Inflammatory macrophage treated with lipopolysaccharide for 1 hour (primary cell): ENCODE measurements around the gene HSDL1.

ENCODE experiments used
- DNase-seq, 2 donors: peaks; one replicate each; pipeline ENCODE4 v3.0.0-alpha.2; 2020 to 2022

Gene HSDL1

DNA sequence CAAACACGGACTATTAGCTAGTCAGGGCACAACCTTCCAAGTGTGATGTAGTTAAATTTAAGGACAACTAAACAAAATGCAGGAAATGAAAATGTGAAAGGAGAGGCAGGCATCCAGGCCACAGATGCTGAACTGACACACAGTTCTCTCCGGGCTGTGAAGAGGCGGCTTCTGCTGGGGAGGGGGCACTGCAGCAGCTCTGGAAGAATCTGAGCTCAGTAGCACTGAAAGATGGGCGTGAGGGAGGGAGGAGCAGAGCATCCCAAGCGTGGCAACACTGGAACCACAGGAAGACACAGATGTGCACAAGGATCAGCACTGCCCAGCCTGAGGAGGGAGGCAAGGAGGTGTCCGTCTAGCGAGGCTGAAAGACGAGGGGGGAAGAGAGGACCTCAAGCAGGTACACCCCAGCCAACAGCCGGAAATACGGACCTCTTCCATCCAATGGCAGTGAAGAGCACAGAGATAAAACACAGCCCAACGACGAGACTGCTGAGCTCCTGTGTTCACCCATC, 39.6 kb downstream of the HSDL1 start:
- DNase-seq = no peak

DNA sequence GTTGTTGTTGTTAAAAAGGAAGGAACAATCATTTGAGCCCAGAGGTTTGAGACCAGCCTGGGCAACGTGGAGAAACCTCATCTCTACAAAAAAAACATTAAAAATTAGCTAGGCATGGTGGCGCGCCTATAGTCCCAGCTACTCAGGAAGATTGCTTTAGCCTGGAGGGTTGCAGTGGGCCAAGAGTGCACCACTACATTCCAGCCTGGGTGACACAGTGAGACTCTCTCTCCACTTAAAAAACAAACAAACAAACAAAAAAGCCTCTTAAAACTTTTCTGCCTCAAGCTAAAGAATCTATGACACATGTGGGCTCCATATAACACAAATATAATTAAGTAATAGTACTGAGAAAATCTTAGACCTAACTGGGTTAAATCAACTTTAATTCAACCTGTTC, 40.7 kb downstream of the HSDL1 start:
- DNase-seq = no peak

DNA sequence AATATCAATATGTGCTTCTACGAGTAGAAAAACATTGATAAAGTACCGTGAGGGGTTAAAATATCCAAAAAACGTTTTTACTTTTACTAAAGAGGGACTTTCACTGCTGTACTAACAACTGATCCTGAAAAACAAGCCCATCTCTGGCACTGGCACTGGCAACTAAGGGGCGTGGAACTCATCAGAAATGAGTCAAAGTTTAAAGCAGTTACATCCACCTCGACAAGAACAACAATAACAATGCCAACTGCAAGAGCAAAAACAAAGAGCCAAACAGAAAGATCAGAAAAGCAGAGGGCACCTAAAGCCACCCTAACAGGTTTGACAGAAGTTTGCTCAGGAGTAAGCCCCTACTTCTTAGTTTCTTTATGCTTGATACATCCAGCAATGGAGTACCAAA, 41.3 kb downstream of the HSDL1 start:
- DNase-seq = no peak

DNA sequence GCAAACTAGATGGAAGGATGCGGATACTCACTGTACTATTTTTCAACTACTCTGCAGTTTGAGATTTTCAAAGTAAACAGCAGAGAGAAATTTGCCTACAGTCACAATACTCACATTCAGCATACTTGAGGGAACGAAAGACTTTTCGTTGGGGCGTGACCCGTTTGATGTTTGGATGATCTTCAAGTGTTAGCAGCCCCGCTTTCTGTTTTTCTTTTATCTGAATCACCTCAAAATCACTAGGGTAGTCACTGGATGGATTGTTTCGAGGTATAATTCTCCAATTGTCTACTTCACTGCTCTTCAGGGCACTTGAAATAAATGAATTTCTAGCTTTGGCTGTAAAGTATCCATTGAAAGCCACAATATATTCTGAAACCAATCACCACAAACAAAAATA, 46.0 kb downstream of the HSDL1 start:
- DNase-seq = no peak

DNA sequence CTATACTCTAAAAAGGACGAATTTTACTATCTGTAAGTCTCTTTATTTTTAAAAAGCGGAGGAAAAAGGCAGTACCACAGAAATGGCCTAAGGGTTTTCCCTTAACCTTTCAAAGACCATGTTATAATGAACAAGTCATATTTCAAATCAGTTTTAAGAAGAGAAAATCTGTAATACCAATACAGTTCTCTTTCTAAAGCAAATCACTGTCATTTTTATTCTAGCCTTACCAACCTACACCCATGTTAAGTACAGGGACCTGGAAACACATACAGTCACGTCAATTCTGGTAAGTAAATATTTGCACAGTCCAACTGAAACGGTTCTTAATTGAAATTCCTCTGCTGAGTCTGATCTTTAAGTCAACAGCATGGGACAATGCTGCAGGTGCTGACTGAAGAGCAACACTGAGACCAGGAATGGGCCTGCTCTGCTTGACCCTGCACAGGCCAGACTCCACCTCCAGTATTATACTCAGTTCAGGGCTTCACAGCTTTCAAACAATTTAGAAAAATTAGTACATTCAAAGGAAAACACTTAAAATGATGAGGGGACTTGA, 48.5 kb downstream of the HSDL1 start:
- no peak for DNase-seq

DNA sequence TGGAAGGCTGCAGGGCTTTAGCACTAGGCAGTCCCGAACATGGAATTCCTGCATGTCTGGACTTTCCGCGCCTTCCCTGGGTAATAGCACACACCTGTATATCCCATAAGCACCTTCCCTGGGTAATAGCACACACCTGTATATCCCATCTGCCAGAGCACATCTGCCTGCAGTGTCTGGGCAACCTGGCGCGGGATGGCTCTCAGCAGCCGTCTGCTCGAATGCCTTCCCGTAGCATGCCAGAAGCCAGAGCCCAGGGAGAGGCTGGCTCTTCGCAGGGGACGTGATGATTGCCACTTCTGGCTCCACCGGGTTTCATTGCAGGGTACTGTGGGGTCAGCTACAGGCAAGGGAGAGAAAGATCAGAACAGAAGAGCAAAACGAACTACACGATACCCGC, 49.5 kb downstream of the HSDL1 start:
- no peak for DNase-seq

DNA sequence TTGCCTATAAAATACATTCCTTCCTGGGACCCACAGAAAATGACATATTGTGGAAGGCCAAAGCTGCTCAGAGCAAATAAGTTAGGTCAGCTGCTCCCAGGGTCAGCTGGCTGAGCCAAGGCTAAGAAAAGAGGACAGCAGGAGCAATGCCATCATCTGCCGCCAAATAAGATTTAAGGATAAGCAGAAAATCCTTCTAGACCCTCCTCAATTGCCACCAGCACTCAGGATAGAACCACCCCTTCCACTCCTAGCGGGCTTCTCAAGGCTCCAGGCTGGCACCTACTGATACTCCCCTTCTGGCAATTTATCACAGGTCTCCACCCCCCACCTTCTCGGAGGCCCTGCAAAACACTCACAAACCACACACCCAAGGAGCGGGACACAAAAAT, 51.1 kb downstream of the HSDL1 start:
- DNase-seq = no peak

DNA sequence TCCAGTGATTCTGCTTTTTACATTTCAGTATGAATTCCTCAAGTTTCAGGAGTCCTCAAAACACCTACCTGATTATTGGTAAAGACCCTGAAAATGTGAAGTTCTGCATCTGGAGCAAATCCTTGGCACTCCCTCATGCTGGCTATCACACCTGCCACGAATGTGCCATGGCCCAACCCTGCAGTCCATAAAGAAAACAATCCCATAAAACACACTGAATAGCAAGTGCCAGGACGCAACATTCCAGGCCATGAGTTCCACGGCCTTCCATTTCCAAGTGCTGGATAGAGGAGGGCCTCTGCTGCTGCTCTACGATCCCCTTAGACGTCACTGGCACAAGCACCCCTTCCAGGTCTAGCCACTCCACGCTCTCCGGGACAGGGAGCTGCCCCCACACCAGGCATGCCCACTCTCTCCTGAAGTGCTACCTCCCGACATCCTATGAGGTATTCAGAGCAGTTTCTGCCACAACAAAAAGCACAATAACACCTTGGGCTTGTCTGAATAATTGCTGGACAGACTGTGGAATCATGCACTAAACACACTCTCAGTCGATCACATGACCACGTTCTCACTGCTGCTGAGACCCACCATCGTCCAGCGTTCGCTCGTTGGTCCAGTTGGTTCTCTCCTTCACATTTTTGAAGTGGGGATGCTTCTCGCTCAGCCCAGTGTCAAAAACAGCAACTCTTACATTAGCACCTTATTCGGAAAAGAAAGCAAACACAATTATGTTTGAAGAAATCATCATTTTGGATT, 51.7 kb downstream of the HSDL1 start:
- no peak for DNase-seq

DNA sequence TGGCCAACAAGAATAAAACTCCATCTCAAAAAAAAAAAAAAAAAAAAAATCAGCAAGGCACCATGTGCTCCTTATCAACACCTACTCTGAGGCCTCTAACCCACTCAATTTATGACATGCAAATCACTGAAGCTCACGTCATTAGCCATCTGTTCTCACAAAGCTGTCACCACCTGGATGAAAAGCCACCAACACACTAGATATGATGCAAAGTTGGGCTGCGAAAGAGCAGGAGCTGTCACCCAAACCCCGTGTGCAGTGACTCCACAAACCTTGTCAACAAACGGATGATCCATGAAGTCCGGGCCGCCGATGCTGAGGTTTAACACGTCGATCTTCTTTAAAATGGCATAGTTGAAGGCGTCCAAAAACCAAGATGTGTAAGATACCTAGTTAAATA, 53.5 kb downstream of the HSDL1 start:
- DNase-seq = no peak

DNA sequence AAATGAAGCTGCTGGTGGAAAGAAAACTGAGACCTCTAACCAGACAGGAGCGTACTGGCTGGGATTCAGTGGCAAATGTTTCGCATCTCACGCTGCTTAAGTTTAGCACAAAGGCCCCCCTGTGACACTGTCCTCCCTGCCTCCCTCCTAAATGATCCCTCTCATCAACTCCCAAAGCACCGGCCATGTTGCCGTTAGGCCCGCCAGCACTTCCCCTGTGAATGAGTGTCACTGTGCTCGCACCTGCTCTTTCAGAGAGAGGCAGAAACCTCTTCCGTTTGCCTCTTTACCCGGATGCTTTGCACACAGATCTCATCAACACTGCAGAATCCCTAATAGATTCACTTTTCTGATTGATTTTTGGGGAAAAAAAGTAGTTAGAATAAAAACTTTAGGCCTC, 54.8 kb downstream of the HSDL1 start:
- no peak for DNase-seq

DNA sequence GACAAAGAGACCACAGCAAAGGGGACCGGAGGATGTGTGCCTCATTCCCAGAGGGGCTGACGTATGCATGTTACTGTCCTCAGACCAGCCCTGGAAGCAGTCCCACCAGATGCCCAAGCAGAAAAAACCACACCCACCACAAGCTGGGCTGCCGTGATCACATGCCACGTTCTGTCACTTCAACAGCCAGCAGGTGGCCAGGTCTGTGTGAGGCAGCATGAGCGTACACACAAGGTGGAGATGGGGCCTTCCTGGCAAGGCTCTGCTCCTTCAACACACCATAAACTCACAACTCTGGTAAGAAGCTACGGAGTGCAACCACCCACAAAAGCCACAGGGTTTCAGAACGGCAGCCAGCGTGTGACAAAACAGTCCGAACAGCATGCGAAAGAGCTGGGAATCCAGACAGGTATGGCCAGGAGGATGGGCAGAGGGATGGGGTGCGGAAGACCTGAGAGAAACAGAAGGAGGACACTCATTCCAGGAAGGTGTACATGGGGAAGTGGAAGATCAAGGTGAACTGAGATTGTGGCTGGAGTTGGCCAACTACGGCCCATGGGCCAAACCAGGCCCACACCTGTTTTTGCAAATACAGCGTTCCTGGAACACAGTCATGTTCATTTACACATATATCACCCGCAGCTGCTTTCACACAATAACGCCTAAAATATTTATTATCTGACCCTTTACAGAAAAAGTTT, 56.1 kb downstream of the HSDL1 start:
- no peak for DNase-seq

DNA sequence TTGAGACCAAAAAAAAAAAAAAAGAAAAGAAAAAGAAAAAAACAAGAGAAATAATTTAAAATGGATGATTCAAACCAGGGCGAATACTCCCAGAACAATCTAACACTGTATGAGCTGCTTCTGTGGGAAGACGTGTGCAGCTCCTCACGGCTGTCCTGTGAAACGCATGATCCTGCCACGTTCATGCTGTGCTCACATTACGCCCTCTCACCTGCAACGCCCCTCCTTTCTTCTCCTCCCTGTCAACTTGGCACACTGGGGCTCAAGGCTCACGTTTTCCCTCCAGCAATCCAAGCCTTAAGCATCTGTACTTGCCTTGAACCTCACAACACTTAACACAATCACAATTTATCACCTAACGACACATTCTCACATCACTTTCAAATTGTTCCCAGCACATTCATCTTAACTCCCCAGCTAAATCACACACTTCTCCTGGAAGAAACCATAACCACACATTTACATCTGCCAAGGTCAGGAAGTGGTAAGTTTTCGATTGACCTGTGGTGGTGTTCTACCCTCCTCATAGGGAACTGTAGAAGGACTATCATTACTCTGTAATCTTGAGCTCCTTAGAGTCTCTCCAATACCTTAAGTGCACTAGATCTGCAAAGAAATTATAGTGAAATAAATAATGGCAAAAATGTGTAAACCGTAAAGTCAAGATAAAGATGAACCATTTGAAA, 57.4 kb downstream of the HSDL1 start:
- DNase-seq = no peak

DNA sequence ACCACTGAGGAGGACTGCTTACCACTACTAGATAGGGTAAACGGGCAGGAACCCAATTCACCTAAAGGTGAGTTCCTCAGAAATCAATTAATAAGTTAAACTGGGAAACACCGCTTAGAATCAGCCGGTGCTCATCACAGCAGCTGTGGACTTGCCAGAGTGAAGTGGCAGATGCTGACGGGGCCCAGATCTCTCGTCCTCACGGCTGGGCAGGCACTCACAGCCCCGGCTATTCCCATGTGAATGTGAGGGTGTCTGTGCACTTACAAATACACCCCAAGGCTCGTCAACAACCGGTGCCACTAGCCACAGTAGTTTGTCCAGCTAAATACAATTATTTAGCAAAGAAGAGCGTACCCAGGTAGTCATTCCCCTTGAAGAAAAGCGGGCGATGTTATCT, 58.0 kb downstream of the HSDL1 start:
- DNase-seq = no peak

DNA sequence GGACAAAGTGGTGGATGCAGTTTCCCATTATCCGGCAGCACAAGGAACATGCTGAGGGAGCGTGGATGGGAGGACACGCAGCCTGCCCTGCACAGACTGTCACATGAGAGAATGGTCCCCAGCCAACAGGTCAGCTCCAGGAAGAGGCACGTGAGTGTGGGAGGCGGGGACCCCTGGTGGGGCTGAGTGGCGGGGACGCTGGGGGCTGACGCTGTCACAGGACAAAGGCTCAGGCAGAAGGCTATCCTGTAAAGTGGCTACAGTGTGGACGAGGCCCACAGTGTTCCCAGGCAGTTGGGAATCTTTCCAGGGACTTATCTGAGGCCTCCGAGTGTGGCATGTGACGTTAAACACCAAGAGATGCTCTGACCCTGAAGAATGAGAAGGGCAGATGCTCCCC, 58.6 kb downstream of the HSDL1 start:
- DNase-seq = no peak

DNA sequence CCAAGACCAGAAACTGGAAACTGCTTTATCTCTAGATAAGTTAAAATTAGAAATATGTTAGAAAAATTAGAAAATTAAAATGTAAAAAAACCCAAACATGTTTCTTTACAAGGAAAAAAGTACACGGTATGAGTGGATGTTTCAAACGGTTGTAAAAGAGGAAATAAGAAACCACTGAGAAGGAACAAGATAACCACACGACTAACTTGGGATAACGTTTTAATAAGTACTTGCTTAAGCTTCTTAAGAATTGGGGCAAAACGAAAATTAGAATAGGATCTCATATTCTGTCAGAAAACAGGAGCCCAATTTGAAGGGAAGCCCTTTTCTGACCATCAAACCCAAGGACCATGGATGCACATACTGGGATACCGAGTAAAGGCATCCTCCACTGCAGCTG, 59.2 kb downstream of the HSDL1 start:
- peak; percentile 44 to 63 for DNase-seq

DNA sequence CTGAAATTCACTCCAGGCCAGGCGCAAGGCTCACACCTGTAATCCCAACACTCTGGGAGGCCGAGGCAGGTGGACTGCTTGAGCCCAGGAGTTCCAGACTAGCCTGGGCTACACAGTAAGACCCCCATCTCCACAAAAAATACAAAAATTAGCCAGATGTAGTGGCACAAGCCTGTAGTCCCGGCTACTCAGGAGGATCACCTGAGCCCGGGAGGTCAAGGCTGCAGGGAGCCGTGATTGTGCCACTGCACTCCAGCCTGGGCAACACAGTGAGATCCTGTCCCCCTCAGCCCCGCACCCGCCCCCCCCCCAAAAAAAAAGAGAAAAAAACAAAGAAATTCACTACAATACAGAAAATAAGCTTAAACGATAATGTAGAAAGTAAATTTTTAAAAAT, 59.7 kb downstream of the HSDL1 start:
- no peak for DNase-seq

DNA sequence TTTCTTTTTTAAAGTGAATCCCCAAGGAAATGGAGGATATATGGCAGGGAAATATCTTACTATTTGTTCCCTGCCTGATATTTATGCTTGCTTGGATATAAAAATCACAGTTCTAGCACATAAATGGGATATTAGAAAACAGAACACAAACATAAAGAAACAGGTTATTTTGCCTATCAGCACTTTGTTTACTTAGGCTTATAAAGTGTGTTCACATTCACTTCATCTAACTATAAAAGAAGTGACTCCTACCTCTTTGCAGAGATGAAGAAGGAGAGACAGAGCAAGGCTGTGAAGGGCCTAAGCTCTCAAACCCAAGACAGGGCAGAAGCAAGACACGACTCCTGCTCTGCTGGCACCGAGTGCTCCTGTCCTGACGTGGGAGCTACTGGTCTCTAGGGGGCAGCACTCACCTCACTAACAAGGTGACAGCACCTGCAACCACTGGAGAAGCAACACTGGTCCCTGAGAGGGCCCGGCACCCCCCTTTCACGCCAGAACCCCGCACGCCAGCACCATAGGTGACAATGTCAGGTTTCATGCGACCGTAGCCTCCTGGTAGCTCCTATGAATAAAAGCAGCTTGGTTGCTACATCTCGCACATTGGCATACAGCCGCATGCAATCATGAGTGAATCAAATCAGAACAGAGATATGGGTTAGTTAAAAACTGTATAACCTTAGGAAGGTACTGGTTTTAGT, 60.3 kb downstream of the HSDL1 start:
- peak in 1 of 2 donors; percentile 12 for DNase-seq

DNA sequence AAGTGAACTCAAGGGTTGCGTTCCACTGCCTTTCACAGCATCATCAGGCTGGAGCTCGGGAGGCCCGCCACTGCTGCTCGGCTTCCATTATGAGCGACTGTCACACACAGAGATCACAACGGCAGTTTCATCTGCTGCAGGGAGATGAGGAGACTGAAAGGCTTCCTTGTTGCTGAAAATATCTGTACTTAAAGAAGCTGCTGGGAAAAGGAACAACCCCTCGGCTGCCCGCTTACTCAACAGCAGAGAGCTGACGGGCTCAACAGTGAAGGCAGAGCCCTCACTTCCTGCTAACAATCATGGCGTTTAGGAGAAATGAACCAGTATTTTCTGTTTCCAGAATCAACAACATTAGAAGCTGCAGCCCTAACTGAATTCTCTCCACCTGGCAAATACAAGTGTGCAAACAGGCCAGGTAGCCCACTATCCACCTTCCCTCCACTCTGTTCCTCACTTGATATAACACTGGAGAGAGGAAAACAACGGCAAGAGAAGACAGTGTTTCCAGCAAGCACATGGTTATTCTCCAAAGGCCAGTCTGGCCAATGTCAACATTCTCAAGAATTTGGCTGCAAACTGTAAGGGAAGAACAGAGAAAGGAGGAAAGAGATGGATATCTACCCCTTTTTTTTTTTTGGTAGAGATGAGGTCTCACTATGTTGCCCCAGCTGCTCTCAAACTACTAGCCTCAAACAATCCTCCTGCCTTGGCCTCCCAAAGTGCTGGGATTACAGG, 62.0 kb downstream of the HSDL1 start:
- DNase-seq = peak; percentile 49 to 62

DNA sequence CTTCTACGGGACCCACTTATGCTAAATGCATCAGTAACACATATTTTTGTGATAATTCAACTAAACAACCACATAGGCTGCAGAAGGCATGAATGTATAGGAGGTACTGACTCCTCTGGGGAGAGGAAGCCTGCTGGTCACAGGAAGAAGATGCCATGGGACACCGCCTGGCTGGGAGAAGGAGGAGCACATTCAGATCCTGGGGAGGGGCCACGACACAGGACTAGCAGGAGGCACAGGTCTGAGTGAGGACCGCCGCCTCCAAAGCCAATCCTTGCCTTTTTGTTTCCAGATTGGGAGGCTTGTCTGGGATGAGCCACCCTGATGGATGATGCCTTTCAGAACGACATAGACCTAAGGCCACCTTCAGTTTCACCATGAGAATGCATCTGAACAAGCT, 62.9 kb downstream of the HSDL1 start:
- no peak for DNase-seq

DNA sequence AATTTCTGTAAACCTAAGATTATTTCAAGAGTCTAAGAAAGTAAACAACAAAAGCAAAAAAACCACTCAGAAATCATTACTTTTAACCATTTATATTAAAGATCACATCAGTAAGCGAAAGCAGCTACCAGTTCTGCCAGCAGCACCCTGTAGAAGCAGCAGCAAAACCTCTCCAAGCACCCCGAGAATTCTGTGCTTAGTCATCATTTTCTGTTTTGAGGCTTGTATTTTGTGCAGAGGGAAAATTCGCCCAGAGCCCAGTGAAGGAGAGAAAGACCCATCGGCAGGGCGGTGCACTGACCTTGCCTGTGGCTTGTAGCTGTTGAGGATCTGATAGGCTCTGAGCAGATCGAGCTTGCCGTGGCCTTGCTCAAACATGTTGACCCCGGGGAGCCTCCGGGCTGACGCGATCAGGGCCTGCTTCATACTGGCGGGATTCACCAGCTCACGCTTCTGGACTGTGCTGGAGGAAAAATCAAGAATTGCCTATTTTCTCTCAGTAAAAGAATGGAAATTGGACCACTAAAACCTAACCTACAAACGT, 63.5 kb downstream of the HSDL1 start:
- no peak for DNase-seq

DNA sequence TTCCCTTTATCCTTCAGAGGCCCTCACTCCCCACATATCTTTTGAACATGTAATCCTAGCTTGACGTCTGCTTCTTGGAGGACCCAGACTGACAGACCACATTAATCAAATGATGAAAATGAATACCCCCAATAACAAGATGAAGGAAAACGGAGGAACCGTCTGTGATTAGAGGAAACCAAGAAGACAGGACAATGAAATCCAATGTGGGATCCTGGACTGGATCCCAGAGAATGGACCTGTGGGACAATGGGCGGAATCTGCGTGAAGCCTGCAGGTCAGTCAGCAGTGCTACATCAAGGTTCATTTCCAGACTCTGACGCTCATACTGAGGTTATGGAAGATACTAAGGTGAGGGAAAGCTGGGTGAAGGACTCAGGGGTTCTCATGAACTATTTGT, 64.2 kb downstream of the HSDL1 start:
- no peak for DNase-seq

DNA sequence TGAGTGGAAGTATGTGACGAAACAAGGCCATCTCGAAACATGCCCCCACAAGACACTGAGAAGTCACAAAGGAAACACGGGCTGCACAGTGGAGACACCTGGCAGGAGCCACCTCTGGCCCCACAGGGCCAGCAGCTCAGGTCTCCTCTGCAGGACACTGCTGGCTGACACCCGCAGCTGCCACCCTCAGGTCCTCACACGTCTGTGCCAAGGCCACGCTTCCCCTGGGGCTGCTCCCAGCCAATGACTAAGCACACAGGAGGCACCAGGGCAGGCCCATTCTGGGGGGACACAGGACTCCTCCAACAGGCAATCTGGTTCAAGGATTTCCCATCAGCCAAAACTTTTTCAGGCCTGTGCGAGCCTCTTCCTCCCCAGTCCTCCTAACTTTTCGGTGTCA, 64.6 kb downstream of the HSDL1 start:
- DNase-seq = no peak
